UCSD-AML1 (cell line): ENCODE measurements around the gene ALG12.

Experiments used
- DNase-seq: peaks from one replicate; lab custom pipeline; 2025; ENCODE audit not compliant: unreplicated experiment; lab: John Stamatoyannopoulos, UW

ALG12 gene

DNA sequence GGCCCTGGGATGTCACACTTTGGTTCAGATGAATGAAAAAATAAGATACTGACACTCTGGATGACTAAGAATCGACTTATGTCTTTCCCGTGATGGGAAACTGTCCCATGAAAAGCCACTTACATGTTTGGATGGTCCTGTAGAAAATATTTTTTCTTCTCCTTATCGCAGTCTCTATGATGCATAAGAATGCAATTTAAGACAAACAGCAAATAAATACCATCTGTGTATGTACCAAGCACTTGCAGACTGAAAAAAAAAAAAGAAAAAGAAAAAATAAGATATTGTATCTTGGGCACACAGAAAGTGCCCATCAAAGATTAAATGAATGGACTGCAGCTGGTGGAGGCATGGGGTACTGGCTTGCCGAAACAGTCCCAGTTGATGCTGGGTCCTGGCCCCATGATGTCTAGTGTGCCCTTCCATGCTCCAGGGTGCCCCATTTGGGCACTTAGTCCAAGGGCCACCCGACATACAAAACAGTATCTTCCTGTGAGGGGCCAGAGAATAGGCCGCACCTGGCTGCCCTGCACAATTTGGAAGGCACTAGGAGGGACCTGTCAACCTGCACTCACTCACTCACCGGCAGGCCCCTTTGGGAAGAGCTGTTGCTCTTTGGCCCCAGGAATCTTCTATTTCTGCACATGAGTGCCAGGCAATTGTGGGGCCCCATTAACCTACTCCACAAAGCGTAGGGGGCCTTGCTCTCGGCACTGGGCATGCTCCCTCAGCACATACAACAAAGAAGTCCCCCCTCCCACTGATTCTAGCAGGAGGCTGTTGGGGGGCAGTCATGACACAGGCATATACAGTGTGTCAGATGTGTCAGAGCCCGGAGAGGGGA lies 67.1 kb downstream of the ALG12 start:
- DNase-seq, result no peak
